GM12865 (cell line): ENCODE measurements around the gene FXYD5.

Experiments used
- DNase-seq: peaks from one replicate; pipeline ENCODE4 v3.0.0; 2010; ENCODE audit warnings: low read depth
- H3K4me3 ChIP-seq: 2 replicates; pipeline ENCODE4 v1.5.1; 2011; ENCODE audit warnings: mild to moderate bottlenecking, low read depth, low read length, control low read depth
- TF ChIP-seq, protein P1 (sequence below): IDR thresholded peaks from 2 replicates; pipeline ENCODE4 v1.5.1; 2011; ENCODE audit warnings: low read length, control low read depth, low read depth, inconsistent platforms; ENCODE audit not compliant: insufficient read depth; ENCODE audit errors: missing control alignments

The FXYD5 gene

DNA sequence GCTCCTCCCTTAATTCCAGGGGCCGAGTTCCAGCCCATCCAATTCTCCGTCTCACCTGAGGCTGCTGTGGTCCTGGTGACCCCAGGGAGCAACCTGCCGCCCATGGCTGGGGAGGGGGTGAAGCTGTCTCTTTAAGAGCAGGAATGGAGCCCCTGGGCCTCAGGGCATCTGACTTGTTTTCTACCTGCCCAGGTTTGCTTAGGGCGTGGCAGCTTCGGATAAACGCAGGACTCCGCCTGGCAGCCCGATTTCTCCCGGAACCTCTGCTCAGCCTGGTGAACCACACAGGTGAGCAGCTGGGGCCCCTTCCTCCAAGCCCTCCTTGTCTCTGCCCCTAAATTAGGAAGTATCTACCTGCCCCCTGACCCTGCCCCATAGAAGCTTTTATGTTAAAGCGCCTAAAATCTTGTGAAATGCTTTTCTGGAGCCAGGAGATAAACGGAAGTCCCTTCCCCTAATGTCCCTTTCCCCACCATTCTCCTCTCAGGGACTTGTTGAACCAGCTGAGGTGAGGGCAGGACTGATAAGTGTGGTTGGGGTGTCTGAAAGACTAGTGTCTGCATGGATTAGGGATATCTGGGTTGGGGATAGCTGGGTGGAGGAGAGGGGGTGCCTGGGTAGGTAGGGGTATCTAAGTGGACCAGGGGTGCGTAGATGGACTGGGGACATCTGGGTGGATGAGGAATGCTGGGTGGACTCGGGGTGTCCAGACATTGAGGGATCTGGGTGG, 38.3 kb upstream of the FXYD5 start:
- TF ChIP-seq, protein P1, sequence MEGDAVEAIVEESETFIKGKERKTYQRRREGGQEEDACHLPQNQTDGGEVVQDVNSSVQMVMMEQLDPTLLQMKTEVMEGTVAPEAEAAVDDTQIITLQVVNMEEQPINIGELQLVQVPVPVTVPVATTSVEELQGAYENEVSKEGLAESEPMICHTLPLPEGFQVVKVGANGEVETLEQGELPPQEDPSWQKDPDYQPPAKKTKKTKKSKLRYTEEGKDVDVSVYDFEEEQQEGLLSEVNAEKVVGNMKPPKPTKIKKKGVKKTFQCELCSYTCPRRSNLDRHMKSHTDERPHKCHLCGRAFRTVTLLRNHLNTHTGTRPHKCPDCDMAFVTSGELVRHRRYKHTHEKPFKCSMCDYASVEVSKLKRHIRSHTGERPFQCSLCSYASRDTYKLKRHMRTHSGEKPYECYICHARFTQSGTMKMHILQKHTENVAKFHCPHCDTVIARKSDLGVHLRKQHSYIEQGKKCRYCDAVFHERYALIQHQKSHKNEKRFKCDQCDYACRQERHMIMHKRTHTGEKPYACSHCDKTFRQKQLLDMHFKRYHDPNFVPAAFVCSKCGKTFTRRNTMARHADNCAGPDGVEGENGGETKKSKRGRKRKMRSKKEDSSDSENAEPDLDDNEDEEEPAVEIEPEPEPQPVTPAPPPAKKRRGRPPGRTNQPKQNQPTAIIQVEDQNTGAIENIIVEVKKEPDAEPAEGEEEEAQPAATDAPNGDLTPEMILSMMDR, result no peak
- no peak overlapping the region for H3K4me3 ChIP-seq
- no peak for DNase-seq

DNA sequence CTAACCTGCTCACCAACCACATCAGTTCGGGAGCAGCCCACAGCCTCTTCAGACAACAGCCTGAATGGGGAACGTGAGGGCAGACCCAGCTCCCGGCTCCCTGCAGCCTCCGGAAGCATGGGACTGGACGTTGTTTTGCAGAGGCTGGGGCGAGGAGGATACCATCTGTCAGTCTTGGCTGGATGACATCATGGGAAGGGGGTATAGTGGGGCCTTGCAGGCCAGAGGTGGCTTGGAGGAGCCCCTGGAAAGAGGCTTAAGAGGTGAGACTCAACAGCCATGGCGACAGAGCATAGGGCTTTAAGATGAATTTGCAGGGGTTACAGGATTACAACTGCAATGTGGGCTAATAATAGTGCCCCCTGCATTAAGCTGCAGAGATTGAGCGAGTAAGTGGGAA, 37.4 kb upstream of the FXYD5 start:
- TF ChIP-seq, protein P1, result no peak
- DNase-seq, result no peak
- no peak overlapping the region for H3K4me3 ChIP-seq

DNA sequence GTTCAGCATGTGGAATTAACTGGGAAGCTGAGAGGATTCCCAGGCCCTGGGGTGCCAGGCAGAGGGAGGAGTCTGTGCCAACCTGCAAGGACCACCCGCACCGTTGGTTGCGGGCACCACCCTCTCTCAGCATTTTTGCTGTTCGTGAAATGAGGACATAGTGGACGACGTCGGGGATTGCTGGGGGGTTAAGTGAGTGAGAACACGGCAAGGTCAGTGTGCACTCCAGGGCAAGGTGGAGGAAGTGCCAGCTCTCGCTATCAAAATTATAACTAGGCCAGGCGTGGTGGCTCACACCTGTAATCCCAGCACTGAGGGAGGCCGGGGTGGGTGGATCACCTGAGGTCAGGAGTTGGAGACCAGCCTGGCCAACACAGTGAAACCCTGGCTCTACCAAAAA, 36.7 kb upstream of the FXYD5 start:
- TF ChIP-seq, protein P1, result no peak
- H3K4me3 ChIP-seq, result no peak overlapping the region
- DNase-seq, result no peak

DNA sequence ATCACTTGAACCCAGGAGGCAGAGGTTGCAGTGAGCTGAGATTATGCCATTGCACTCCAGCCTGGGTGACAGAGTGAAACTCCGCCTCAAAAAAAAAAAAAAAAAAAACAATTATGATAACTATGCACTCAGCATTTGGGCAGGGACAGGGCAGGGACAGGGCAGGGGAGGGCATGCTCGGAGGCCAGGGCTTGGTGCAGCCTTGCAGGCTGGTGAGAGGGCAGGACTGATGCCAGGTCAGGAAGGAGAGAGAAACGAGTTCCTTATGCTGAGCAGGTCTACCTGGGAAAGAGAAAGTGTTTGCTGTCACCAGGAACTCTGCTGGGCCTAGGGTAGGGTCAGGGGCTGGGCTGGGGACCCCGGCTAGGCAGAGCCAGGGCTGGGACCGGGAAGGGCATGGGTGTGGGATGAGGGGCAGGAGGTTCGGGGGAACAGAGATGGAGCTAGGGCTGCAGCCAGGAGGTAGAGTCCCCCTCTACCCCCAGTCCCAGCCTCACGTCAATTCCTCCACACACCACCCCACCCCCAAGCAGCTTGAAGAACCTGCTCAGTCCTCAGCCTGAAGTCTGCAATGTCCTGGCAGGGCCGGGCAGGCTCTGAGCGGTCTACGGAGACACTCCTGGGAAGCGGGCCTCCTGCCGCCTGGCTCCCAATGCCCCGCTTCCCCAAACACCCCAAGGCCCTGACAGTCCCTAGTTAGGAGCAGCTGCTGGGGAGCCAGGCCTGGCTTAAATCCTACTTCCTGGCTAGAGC, 36.1 kb upstream of the FXYD5 start:
- no peak overlapping the region for H3K4me3 ChIP-seq
- TF ChIP-seq, protein P1, result no peak
- DNase-seq, result no peak

DNA sequence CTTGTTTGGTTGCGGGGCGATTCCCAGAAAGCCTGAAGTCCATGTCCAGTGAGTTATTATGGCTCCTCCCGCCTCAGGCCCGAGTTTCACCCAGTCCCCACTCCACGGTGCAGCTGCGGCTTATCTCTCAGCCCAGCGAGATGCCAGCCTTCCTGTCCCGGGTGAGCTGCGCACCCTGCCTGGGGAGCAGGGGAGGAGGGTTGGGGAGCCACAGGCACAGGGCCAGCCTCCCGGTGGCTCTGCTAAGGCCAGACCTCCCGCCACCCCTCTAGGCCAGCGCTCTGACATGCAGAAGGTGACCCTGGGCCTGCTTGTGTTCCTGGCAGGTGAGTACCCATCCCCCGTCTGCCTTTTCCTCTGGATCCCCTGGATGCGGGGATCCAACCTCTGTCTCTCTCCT, 35.4 kb upstream of the FXYD5 start:
- H3K4me3 ChIP-seq, result no peak overlapping the region
- DNase-seq, result no peak

DNA sequence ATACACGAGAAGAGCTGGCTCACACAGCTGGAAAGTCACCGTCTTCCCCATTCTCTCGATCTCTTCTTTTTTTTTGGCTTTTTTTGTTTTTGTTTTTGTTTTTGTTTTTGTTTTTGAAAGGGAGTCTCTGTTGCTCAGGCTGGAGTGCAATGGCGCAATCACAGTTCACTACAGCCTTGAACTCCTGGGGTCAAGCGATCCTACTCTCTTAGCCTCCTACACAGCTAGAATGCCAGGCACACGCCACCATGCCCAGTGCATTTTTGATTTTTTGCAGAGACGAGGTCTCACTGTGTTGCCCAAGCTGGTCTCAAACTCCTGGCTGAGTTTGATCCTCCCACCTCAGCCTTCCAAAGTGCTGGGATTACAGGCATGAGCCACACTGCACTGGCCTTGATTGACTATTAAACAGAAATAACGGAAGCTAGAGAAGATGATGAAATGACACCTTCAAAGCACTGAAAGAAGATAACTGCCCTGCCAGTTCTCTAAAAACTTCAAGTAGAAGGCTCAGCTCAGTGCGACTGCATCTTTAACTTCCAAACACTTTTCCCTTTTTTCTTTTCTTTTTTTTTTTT, 34.9 kb upstream of the FXYD5 start:
- DNase-seq, result no peak
- TF ChIP-seq, protein P1, result no peak
- H3K4me3 ChIP-seq, result no peak overlapping the region

More for the DNA sequence above, 35.4 kb upstream of the FXYD5 start:
- TF ChIP-seq, protein P1, result no peak
